GM12875 (cell line): ENCODE results near the gene NDUFA11.

Source experiments
- H3K4me3 ChIP-seq: one replicate; pipeline ENCODE4 v1.5.1; 2011; ENCODE audit warnings: low read depth, low read length, control low read depth
- CTCF ChIP-seq: IDR thresholded peaks from 2 replicates; pipeline ENCODE4 v1.5.1; 2011; ENCODE audit warnings: low read depth, mild to moderate bottlenecking, control low read depth, inconsistent platforms, low read length, moderate library complexity, borderline replicate concordance; ENCODE audit not compliant: insufficient read depth

The NDUFA11 gene

GRCh38 chr19:5900976-5901375 lies 2.6 kb downstream of the NDUFA11 start:
- no peak overlapping the region for H3K4me3 ChIP-seq
- no peak for TF ChIP-seq CTCF

GRCh38 chr19:5899728-5900526 lies 3.7 kb downstream of the NDUFA11 start:
- no peak overlapping the region for H3K4me3 ChIP-seq
- no peak for TF ChIP-seq CTCF

GRCh38 chr19:5897189-5897969 lies 6.2 kb downstream of the NDUFA11 start:
- no peak overlapping the region for H3K4me3 ChIP-seq
- TF ChIP-seq CTCF, result peak; percentile 11; the same call in 1 of the 2 replicates

GRCh38 chr19:5896365-5897076 lies 7.1 kb downstream of the NDUFA11 start:
- H3K4me3 ChIP-seq, result no peak overlapping the region
- no peak for TF ChIP-seq CTCF

- H3K4me3 ChIP-seq, result no peak overlapping the region
- no peak for TF ChIP-seq CTCF
Observed at GRCh38 chr19:5895890-5896289, 7.7 kb downstream of the NDUFA11 start.

GRCh38 chr19:5895409-5895808 lies 8.2 kb downstream of the NDUFA11 start:
- no peak for TF ChIP-seq CTCF

More at GRCh38 chr19:5895409-5895808, 8.2 kb downstream of the NDUFA11 start:
- no peak overlapping the region for H3K4me3 ChIP-seq
